Liver (tissue), 9 donors: ENCODE results near the gene PARD3. TPM values are rescaled to one million over a fixed set of nuclear protein-coding genes. Genes with fewer than 3 reads are reported as not detected.

Source experiments
- DNase-seq: peaks from one replicate; pipeline ENCODE4 v3.0.0-alpha.2; 2017; ENCODE audit warnings: low spot score
- H3K27ac ChIP-seq, 2 donors: one replicate each; pipeline ENCODE4 v1.7.0; 2013; ENCODE audit warnings: inconsistent platforms in 2 of 2, low read length in 2 of 2, control low read depth in 1 of 2, low read depth in 1 of 2, mild to moderate bottlenecking in 1 of 2
- H3K27me3 ChIP-seq, 4 donors: one replicate each; pipeline versions ENCODE4 v1.6.1 to v1.7.0; 2013; ENCODE audit warnings: low read length in 3 of 4, inconsistent platforms in 1 of 4, mild to moderate bottlenecking in 1 of 4, moderate library complexity in 1 of 4; ENCODE audit not compliant: control insufficient read depth in 4 of 4, insufficient read depth in 4 of 4
- H3K36me3 ChIP-seq, 4 donors: one replicate each; pipeline versions ENCODE4 v1.6.1 to v1.7.0; 2013; ENCODE audit warnings: low read length in 3 of 4, mild to moderate bottlenecking in 3 of 4, low read depth in 1 of 4, moderate library complexity in 1 of 4; ENCODE audit not compliant: control insufficient read depth in 4 of 4, insufficient read depth in 3 of 4
- H3K4me1 ChIP-seq, 4 donors: one replicate each; pipeline versions ENCODE4 v1.6.1 to v1.7.0; 2013; ENCODE audit warnings: low read length in 3 of 4, mild to moderate bottlenecking in 3 of 4, moderate library complexity in 1 of 4; ENCODE audit not compliant: control insufficient read depth in 4 of 4, insufficient read depth in 4 of 4
- H3K4me3 ChIP-seq, 3 donors: one replicate each; pipeline versions ENCODE4 v1.6.1 to v1.7.0; 2013; ENCODE audit warnings: low read length in 3 of 3, control low read depth in 1 of 3, low read depth in 1 of 3, mild to moderate bottlenecking in 1 of 3
- H3K9ac ChIP-seq, 2 donors: one replicate each; pipeline ENCODE4 v1.7.0; 2013; ENCODE audit warnings: low read length in 2 of 2, mild to moderate bottlenecking in 2 of 2, moderate library complexity in 2 of 2, control low read depth in 1 of 2, low read depth in 1 of 2
- H3K9me3 ChIP-seq, 4 donors: one replicate each; pipeline versions ENCODE4 v1.6.1 to v1.7.0; 2013; ENCODE audit warnings: low read length in 3 of 4; ENCODE audit not compliant: control insufficient read depth in 4 of 4
- EGR1 ChIP-seq, 2 donors: IDR thresholded peaks; 2 replicates each; pipeline ENCODE4 v1.6.1; 2016 to 2018; ENCODE audit warnings: antibody characterized with exemption in 2 of 2, low read depth in 2 of 2
- FOXA2 ChIP-seq: IDR thresholded peaks from 2 replicates; pipeline ENCODE4 v1.6.1; 2016; ENCODE audit warnings: antibody characterized with exemption
- GABPA ChIP-seq, 2 donors: IDR thresholded peaks in 1 of 2; conservative IDR thresholded peaks in 1 of 2; 2 replicates each; pipeline ENCODE4 v1.6.1; 2016; ENCODE audit warnings: antibody characterized with exemption in 2 of 2, mild to moderate bottlenecking in 1 of 2, moderate library complexity in 1 of 2
- HNF4A ChIP-seq, 2 donors: conservative IDR thresholded peaks; 2 replicates each; pipeline ENCODE4 v1.6.1; 2016; ENCODE audit warnings: antibody characterized with exemption in 2 of 2, mild to moderate bottlenecking in 2 of 2
- HNF4G ChIP-seq: IDR thresholded peaks from 2 replicates; pipeline ENCODE4 v1.6.1; 2016; ENCODE audit warnings: antibody characterized with exemption
- JUND ChIP-seq, 2 donors: IDR thresholded peaks; 2 replicates each; pipeline ENCODE4 v1.6.1; 2016; ENCODE audit warnings: antibody characterized with exemption in 2 of 2
- RAD21 ChIP-seq, 2 donors: IDR thresholded peaks; 2 replicates each; pipeline ENCODE4 v1.6.1; 2016; ENCODE audit warnings: antibody characterized with exemption in 2 of 2, mild to moderate bottlenecking in 2 of 2
- RXRA ChIP-seq, 2 donors: IDR thresholded peaks; 2 replicates each; pipeline ENCODE4 v1.6.1; 2017 to 2018; ENCODE audit warnings: antibody characterized with exemption in 2 of 2, mild to moderate bottlenecking in 1 of 2
- TAF1 ChIP-seq: conservative IDR thresholded peaks from 2 replicates; pipeline ENCODE4 v1.6.1; 2016; ENCODE audit warnings: antibody characterized with exemption, mild to moderate bottlenecking
- YY1 ChIP-seq: IDR thresholded peaks from 2 replicates; pipeline ENCODE4 v1.6.1; 2016; ENCODE audit warnings: antibody characterized with exemption, mild to moderate bottlenecking
- WGBS: extraction: QIAGEN DNeasy Blood & Tissue Kit; methylation state at CpG from one replicate; pipeline ENCODE4 v1.1.7; 2013; 5-methylcytosine and 5-hydroxymethylcytosine counted together
- polyA plus RNA-seq, 2 donors: library from polyadenylated mRNA; stranded (reverse) in 1 of 2; unstranded in 1 of 2; fragments of 200-250 nt in 1 of 2; fragments of >200 nt in 1 of 2; fragmentation: Nextera tagmentation in 1 of 2; extraction: Ambion mirVana in 1 of 2; gene quantifications; one replicate each; pipeline versions ENCODE4 v1.2.1 to v1.2.3, GENCODE V29; 2013 to 2015
- total RNA-seq, 2 donors: library from RNA; depleted of rRNA; stranded (reverse); fragments of >200 nt; gene quantifications; one replicate each; pipeline ENCODE4 v1.2.3, GENCODE V29; 2014
- TF ChIP-seq, protein P1 (sequence below): IDR thresholded peaks from 2 replicates; pipeline ENCODE4 v1.6.1; 2016; ENCODE audit warnings: antibody characterized with exemption
- TF ChIP-seq, protein P2 (sequence below): fragments of 150-350 bp; IDR thresholded peaks from 2 replicates; pipeline ENCODE4 v1.5.1; 2017; ENCODE audit warnings: improper control_type of control experiment, low read depth, low read length; ENCODE audit not compliant: missing input control
- TF ChIP-seq, protein P3 (sequence below): IDR thresholded peaks from 2 replicates; pipeline ENCODE4 v1.6.1; 2016; ENCODE audit warnings: antibody characterized with exemption
- TF ChIP-seq, protein P4 (sequence below): IDR thresholded peaks from 2 replicates; pipeline ENCODE4 v1.6.1; 2016; ENCODE audit warnings: antibody characterized with exemption, mild to moderate bottlenecking
- donor health status: healthy.
- donor health status: healthy.
- donor health status: healthy.
- donor health status: healthy.
- donor health status: healthy.

Gene PARD3
- total and polyA plus RNA-seq, 4 donors, result 12.3 to 43.8 (median 13.5) TPM

DNA sequence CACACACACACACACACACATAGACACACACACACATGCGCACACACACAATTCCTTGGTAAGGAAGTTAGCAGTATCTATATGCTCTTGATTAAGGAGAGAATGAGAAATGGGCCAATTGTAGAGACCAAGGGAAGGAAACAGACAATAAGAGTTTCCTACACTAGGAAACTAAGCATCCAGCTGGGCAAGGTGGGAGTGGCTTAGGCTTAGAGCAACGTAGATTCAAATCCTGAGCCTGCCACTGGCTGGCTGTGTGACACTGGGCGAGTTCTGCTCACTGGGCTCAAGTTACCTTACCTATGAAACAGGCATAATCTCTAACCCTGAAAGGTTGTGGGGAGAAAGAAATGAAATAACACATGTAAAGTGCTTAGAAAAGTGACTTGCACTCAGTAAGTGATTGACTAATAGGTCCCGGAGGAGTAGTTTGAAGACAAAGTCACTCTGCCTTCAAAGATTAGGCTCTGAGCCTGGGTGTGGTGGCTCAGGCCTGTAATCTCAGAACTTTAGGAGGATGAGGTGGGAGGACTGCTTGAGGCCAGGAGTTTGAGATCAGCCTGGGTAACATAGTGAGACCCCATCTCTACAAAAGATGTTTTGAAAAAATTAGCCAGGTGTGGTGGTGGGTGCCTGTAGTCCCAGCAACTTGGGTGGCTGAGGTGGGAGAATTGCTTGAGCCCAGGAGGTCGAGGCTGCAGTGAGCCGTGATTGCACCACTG is 701.4 kb downstream of the PARD3 start (continued):
- TF ChIP-seq, protein P1, sequence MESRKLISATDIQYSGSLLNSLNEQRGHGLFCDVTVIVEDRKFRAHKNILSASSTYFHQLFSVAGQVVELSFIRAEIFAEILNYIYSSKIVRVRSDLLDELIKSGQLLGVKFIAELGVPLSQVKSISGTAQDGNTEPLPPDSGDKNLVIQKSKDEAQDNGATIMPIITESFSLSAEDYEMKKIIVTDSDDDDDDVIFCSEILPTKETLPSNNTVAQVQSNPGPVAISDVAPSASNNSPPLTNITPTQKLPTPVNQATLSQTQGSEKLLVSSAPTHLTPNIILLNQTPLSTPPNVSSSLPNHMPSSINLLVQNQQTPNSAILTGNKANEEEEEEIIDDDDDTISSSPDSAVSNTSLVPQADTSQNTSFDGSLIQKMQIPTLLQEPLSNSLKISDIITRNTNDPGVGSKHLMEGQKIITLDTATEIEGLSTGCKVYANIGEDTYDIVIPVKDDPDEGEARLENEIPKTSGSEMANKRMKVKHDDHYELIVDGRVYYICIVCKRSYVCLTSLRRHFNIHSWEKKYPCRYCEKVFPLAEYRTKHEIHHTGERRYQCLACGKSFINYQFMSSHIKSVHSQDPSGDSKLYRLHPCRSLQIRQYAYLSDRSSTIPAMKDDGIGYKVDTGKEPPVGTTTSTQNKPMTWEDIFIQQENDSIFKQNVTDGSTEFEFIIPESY, result no peak
- TF ChIP-seq, protein P2, sequence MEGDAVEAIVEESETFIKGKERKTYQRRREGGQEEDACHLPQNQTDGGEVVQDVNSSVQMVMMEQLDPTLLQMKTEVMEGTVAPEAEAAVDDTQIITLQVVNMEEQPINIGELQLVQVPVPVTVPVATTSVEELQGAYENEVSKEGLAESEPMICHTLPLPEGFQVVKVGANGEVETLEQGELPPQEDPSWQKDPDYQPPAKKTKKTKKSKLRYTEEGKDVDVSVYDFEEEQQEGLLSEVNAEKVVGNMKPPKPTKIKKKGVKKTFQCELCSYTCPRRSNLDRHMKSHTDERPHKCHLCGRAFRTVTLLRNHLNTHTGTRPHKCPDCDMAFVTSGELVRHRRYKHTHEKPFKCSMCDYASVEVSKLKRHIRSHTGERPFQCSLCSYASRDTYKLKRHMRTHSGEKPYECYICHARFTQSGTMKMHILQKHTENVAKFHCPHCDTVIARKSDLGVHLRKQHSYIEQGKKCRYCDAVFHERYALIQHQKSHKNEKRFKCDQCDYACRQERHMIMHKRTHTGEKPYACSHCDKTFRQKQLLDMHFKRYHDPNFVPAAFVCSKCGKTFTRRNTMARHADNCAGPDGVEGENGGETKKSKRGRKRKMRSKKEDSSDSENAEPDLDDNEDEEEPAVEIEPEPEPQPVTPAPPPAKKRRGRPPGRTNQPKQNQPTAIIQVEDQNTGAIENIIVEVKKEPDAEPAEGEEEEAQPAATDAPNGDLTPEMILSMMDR, result no peak
- TF ChIP-seq FOXA2, result no peak
- TF ChIP-seq GABPA (IDR thresholded peaks at IDR 0.05 in 1 of 2, conservative IDR thresholded peaks at IDR 0.05 in 1 of 2), result no peak
- TF ChIP-seq JUND (IDR thresholded peaks at IDR 0.05), result no peak

DNA sequence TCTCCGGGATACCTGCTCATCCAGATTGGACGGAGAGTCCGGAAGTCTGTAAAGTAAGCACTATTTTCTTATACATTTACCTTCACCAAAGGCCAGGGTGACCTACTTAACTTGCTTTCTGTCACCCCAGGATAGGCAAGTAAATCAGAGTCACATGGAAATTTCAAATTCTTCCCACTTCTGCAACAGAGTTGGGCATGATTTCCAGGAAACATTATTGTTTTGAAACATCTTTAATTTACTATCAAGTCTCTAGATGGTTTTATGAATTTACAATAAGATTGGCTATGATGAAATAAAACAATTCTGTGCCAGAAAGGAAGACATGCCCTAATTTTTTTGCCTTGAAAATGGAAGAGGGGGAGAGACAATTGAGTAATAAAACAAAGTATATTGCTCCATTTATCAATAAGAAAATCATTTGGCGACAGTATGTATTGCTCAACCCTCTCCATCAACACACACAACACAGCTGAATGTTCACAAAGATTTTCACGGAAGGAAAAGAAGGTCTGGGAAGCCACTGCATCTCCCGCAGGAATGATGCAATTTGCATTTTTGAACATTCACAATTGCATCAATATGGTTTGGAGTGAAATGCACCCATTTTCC is 702.8 kb downstream of the PARD3 start:
- Histone ChIP-seq H3K27ac (no peak overlapping the region), H3K36me3 (peaks cover 0 to 13% (median 2%) of the 10 kb centered on the region in 4 donors), H3K27me3 (no peaks in the 10 kb centered on the region), H3K9ac (no peak overlapping the region), H3K4me3 (no peak overlapping the region), H3K9me3 (no peaks in the 10 kb centered on the region), H3K4me1 (peaks cover 2 to 13% (median 10%) of the 10 kb centered on the region in 4 donors)
- no peak for DNase-seq
- 78% methylated on average over 6 of the region's 6 CpGs for WGBS
- TF ChIP-seq EGR1 (IDR thresholded peaks at IDR 0.05; ENCODE audit: low read depth in 2 of 2) (no peak), JUND (IDR thresholded peaks at IDR 0.05) (no peak), YY1 (no peak), HNF4A (conservative IDR thresholded peaks at IDR 0.05) (peak in 1 of 2 donors; percentile 5), FOXA2 (no peak), TAF1 (no peak)
- TF ChIP-seq, protein P2, result no peak
- TF ChIP-seq, protein P3, sequence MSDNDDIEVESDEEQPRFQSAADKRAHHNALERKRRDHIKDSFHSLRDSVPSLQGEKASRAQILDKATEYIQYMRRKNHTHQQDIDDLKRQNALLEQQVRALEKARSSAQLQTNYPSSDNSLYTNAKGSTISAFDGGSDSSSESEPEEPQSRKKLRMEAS, result no peak

DNA sequence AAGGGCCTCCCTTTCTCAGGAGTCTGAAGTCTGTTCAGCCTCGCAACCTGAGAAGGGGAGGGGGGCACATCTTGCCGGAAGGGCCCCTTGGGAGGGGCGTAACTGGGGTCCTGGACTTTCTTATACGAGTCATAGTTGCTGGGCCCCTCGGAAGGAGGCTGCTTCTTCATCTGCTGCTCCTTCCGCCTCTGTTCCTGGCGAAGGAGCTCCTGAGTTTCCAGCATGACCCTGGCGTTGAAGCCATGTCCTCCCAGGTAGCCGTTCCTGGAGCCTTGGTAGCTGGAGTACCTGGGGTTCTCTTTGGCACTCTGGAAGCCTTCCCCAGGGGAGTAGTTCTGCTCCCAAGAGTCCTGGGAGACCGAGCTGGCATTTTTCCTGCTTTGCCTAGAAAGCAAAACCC is 703.9 kb downstream of the PARD3 start:
- 97% methylated on average over 10 of the region's 10 CpGs for WGBS
- no peak for DNase-seq
- H3K9me3 ChIP-seq, result no peaks in the 10 kb centered on the region
- H3K4me3 ChIP-seq, result no peak overlapping the region
- H3K36me3 ChIP-seq, result peaks cover 0 to 13% (median 2%) of the 10 kb centered on the region in 4 donors
- TF ChIP-seq FOXA2, result no peak
- no peak for TF ChIP-seq HNF4G
- TF ChIP-seq RXRA (IDR thresholded peaks at IDR 0.05), result no peak
- no peak for TF ChIP-seq JUND (IDR thresholded peaks at IDR 0.05)
- TF ChIP-seq, protein P4, sequence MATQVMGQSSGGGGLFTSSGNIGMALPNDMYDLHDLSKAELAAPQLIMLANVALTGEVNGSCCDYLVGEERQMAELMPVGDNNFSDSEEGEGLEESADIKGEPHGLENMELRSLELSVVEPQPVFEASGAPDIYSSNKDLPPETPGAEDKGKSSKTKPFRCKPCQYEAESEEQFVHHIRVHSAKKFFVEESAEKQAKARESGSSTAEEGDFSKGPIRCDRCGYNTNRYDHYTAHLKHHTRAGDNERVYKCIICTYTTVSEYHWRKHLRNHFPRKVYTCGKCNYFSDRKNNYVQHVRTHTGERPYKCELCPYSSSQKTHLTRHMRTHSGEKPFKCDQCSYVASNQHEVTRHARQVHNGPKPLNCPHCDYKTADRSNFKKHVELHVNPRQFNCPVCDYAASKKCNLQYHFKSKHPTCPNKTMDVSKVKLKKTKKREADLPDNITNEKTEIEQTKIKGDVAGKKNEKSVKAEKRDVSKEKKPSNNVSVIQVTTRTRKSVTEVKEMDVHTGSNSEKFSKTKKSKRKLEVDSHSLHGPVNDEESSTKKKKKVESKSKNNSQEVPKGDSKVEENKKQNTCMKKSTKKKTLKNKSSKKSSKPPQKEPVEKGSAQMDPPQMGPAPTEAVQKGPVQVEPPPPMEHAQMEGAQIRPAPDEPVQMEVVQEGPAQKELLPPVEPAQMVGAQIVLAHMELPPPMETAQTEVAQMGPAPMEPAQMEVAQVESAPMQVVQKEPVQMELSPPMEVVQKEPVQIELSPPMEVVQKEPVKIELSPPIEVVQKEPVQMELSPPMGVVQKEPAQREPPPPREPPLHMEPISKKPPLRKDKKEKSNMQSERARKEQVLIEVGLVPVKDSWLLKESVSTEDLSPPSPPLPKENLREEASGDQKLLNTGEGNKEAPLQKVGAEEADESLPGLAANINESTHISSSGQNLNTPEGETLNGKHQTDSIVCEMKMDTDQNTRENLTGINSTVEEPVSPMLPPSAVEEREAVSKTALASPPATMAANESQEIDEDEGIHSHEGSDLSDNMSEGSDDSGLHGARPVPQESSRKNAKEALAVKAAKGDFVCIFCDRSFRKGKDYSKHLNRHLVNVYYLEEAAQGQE, result no peak
- no peak for TF ChIP-seq GABPA (IDR thresholded peaks at IDR 0.05 in 1 of 2, conservative IDR thresholded peaks at IDR 0.05 in 1 of 2)
- no peak for TF ChIP-seq RAD21 (IDR thresholded peaks at IDR 0.05)
- no peak overlapping the region for H3K9ac ChIP-seq
- no peaks in the 10 kb centered on the region for H3K27me3 ChIP-seq
- H3K27ac ChIP-seq, result no peak overlapping the region
- peaks cover 0 to 3% (median under 1%) of the 10 kb centered on the region in 4 donors for H3K4me1 ChIP-seq
